Liver (tissue), 9 donors: ENCODE data around the gene PPP2R5B. TPM values are rescaled to one million over a fixed set of nuclear protein-coding genes. Genes with fewer than 3 reads are reported as not detected.

Source experiments
- DNase-seq: peaks from one replicate; pipeline ENCODE4 v3.0.0-alpha.2; 2017; ENCODE audit warnings: low spot score
- H3K27ac ChIP-seq, 2 donors: one replicate each; pipeline ENCODE4 v1.7.0; 2013; ENCODE audit warnings: inconsistent platforms in 2 of 2, low read length in 2 of 2, control low read depth in 1 of 2, low read depth in 1 of 2, mild to moderate bottlenecking in 1 of 2
- H3K27me3 ChIP-seq, 4 donors: one replicate each; pipeline versions ENCODE4 v1.6.1 to v1.7.0; 2013; ENCODE audit warnings: low read length in 3 of 4, inconsistent platforms in 1 of 4, mild to moderate bottlenecking in 1 of 4, moderate library complexity in 1 of 4; ENCODE audit not compliant: control insufficient read depth in 4 of 4, insufficient read depth in 4 of 4
- H3K36me3 ChIP-seq, 4 donors: one replicate each; pipeline versions ENCODE4 v1.6.1 to v1.7.0; 2013; ENCODE audit warnings: low read length in 3 of 4, mild to moderate bottlenecking in 3 of 4, low read depth in 1 of 4, moderate library complexity in 1 of 4; ENCODE audit not compliant: control insufficient read depth in 4 of 4, insufficient read depth in 3 of 4
- H3K4me1 ChIP-seq, 4 donors: one replicate each; pipeline versions ENCODE4 v1.6.1 to v1.7.0; 2013; ENCODE audit warnings: low read length in 3 of 4, mild to moderate bottlenecking in 3 of 4, moderate library complexity in 1 of 4; ENCODE audit not compliant: control insufficient read depth in 4 of 4, insufficient read depth in 4 of 4
- H3K4me3 ChIP-seq, 3 donors: one replicate each; pipeline versions ENCODE4 v1.6.1 to v1.7.0; 2013; ENCODE audit warnings: low read length in 3 of 3, control low read depth in 1 of 3, low read depth in 1 of 3, mild to moderate bottlenecking in 1 of 3
- H3K9ac ChIP-seq, 2 donors: one replicate each; pipeline ENCODE4 v1.7.0; 2013; ENCODE audit warnings: low read length in 2 of 2, mild to moderate bottlenecking in 2 of 2, moderate library complexity in 2 of 2, control low read depth in 1 of 2, low read depth in 1 of 2
- H3K9me3 ChIP-seq, 4 donors: one replicate each; pipeline versions ENCODE4 v1.6.1 to v1.7.0; 2013; ENCODE audit warnings: low read length in 3 of 4; ENCODE audit not compliant: control insufficient read depth in 4 of 4
- ATF3 ChIP-seq: IDR thresholded peaks from 2 replicates; pipeline ENCODE4 v1.6.1; 2016; ENCODE audit warnings: antibody characterized with exemption
- CTCF ChIP-seq: fragments of 150-350 bp; IDR thresholded peaks from 2 replicates; pipeline ENCODE4 v1.5.1; 2017; ENCODE audit warnings: improper control_type of control experiment, low read depth, low read length; ENCODE audit not compliant: missing input control
- EGR1 ChIP-seq, 2 donors: IDR thresholded peaks; 2 replicates each; pipeline ENCODE4 v1.6.1; 2016 to 2018; ENCODE audit warnings: antibody characterized with exemption in 2 of 2, low read depth in 2 of 2
- FOXA1 ChIP-seq: IDR thresholded peaks from 2 replicates; pipeline ENCODE4 v1.6.1; 2016; ENCODE audit warnings: antibody characterized with exemption
- FOXA2 ChIP-seq: IDR thresholded peaks from 2 replicates; pipeline ENCODE4 v1.6.1; 2016; ENCODE audit warnings: antibody characterized with exemption
- GABPA ChIP-seq, 2 donors: IDR thresholded peaks in 1 of 2; conservative IDR thresholded peaks in 1 of 2; 2 replicates each; pipeline ENCODE4 v1.6.1; 2016; ENCODE audit warnings: antibody characterized with exemption in 2 of 2, mild to moderate bottlenecking in 1 of 2, moderate library complexity in 1 of 2
- HNF4A ChIP-seq, 2 donors: conservative IDR thresholded peaks; 2 replicates each; pipeline ENCODE4 v1.6.1; 2016; ENCODE audit warnings: antibody characterized with exemption in 2 of 2, mild to moderate bottlenecking in 2 of 2
- HNF4G ChIP-seq: IDR thresholded peaks from 2 replicates; pipeline ENCODE4 v1.6.1; 2016; ENCODE audit warnings: antibody characterized with exemption
- JUND ChIP-seq, 2 donors: IDR thresholded peaks; 2 replicates each; pipeline ENCODE4 v1.6.1; 2016; ENCODE audit warnings: antibody characterized with exemption in 2 of 2
- MAX ChIP-seq: IDR thresholded peaks from 2 replicates; pipeline ENCODE4 v1.6.1; 2016; ENCODE audit warnings: antibody characterized with exemption
- RAD21 ChIP-seq, 2 donors: IDR thresholded peaks; 2 replicates each; pipeline ENCODE4 v1.6.1; 2016; ENCODE audit warnings: antibody characterized with exemption in 2 of 2, mild to moderate bottlenecking in 2 of 2
- REST ChIP-seq: IDR thresholded peaks from 2 replicates; pipeline ENCODE4 v1.6.1; 2016; ENCODE audit warnings: antibody characterized with exemption, mild to moderate bottlenecking
- RXRA ChIP-seq, 2 donors: IDR thresholded peaks; 2 replicates each; pipeline ENCODE4 v1.6.1; 2017 to 2018; ENCODE audit warnings: antibody characterized with exemption in 2 of 2, mild to moderate bottlenecking in 1 of 2
- SP1 ChIP-seq: IDR thresholded peaks from 2 replicates; pipeline ENCODE4 v1.6.1; 2018; ENCODE audit warnings: antibody characterized with exemption, mild to moderate bottlenecking
- TAF1 ChIP-seq: conservative IDR thresholded peaks from 2 replicates; pipeline ENCODE4 v1.6.1; 2016; ENCODE audit warnings: antibody characterized with exemption, mild to moderate bottlenecking
- WGBS: extraction: QIAGEN DNeasy Blood & Tissue Kit; methylation state at CpG from one replicate; pipeline ENCODE4 v1.1.7; 2013; 5-methylcytosine and 5-hydroxymethylcytosine counted together
- polyA plus RNA-seq, 2 donors: library from polyadenylated mRNA; stranded (reverse) in 1 of 2; unstranded in 1 of 2; fragments of 200-250 nt in 1 of 2; fragments of >200 nt in 1 of 2; fragmentation: Nextera tagmentation in 1 of 2; extraction: Ambion mirVana in 1 of 2; gene quantifications; one replicate each; pipeline versions ENCODE4 v1.2.1 to v1.2.3, GENCODE V29; 2013 to 2015
- total RNA-seq, 2 donors: library from RNA; depleted of rRNA; stranded (reverse); fragments of >200 nt; gene quantifications; one replicate each; pipeline ENCODE4 v1.2.3, GENCODE V29; 2014
- donor health status: healthy.
- donor health status: healthy.
- donor health status: healthy.
- donor health status: healthy.
- donor health status: healthy.

PPP2R5B gene
- total and polyA plus RNA-seq, 4 donors: 2.9 to 6.6 (median 5.1) TPM

GRCh38 chr11:64925536-64926436, 1.3 kb downstream of the PPP2R5B start:
- H3K9me3 ChIP-seq: no peaks in the 10 kb centered on the region
- DNase-seq: peak; percentile 61
- H3K36me3 ChIP-seq: peaks cover 0 to 16% (median 9%) of the 10 kb centered on the region in 4 donors
- H3K27ac ChIP-seq: no peak overlapping the region
- H3K27me3 ChIP-seq: no peaks in the 10 kb centered on the region
- peak overlapping the region in 1 of 2 donors; percentile 57 for H3K9ac ChIP-seq
- H3K4me1 ChIP-seq: peaks cover 1 to 17% (median 8%) of the 10 kb centered on the region in 4 donors
- WGBS: 67% methylated on average over 24 of the region's 24 CpGs
- H3K4me3 ChIP-seq: peak overlapping the region in 2 of 3 donors; percentile 67 to 90
- TF ChIP-seq JUND (IDR thresholded peaks at IDR 0.05) (no peak), FOXA1 (no peak), HNF4A (conservative IDR thresholded peaks at IDR 0.05) (peak in 1 of 2 donors; percentile 16), REST (no peak), RXRA (IDR thresholded peaks at IDR 0.05) (no peak), TAF1 (no peak)

GRCh38 chr11:64926689-64927088, 2.2 kb downstream of the PPP2R5B start:
- TF ChIP-seq RAD21 (IDR thresholded peaks at IDR 0.05) (no peak), SP1 (no peak), GABPA (IDR thresholded peaks at IDR 0.05 in 1 of 2, conservative IDR thresholded peaks at IDR 0.05 in 1 of 2) (no peak), FOXA2 (no peak), HNF4G (no peak)
- Histone ChIP-seq H3K36me3 (peaks cover 5 to 25% (median 14%) of the 10 kb centered on the region in 4 donors), H3K9me3 (no peaks in the 10 kb centered on the region), H3K4me3 (no peak overlapping the region), H3K4me1 (peaks cover 1 to 17% (median 8%) of the 10 kb centered on the region in 4 donors), H3K27ac (no peak overlapping the region), H3K9ac (no peak overlapping the region), H3K27me3 (no peaks in the 10 kb centered on the region)
- no peak for DNase-seq
- WGBS: 87% methylated on average over 22 of the region's 22 CpGs

GRCh38 chr11:64928957-64929356, 4.5 kb downstream of the PPP2R5B start:
- no peak for DNase-seq
- peaks cover 0 to 13% (median 6%) of the 10 kb centered on the region in 4 donors for H3K4me1 ChIP-seq
- peaks cover 5 to 44% (median 20%) of the 10 kb centered on the region in 4 donors for H3K36me3 ChIP-seq
- 93% methylated on average over 2 of the region's 2 CpGs for WGBS
- H3K27ac ChIP-seq: no peak overlapping the region
- TF ChIP-seq SP1 (no peak), MAX (no peak), EGR1 (IDR thresholded peaks at IDR 0.05; ENCODE audit: low read depth in 2 of 2) (no peak), RAD21 (IDR thresholded peaks at IDR 0.05) (no peak), HNF4A (conservative IDR thresholded peaks at IDR 0.05) (no peak), JUND (IDR thresholded peaks at IDR 0.05) (no peak), FOXA2 (no peak), HNF4G (no peak), ATF3 (no peak), CTCF (no peak), GABPA (IDR thresholded peaks at IDR 0.05 in 1 of 2, conservative IDR thresholded peaks at IDR 0.05 in 1 of 2) (no peak)
- H3K4me3 ChIP-seq: no peak overlapping the region
- no peak overlapping the region for H3K9ac ChIP-seq
- H3K9me3 ChIP-seq: no peaks in the 10 kb centered on the region
- H3K27me3 ChIP-seq: no peaks in the 10 kb centered on the region
